Right lung (tissue), 5 donors: Measurements from ENCODE around the gene RNF25. TPM values are rescaled to one million over a fixed set of nuclear protein-coding genes. Genes with fewer than 3 reads are reported as not detected.

Experiments
- DNase-seq, 2 donors: peaks; one replicate each; pipeline ENCODE4 v3.0.0-alpha.2; 2013
- polyA plus RNA-seq, 5 donors: library from polyadenylated mRNA; unstranded; fragments of 120-200 nt; gene quantifications; one replicate each; pipeline versions ENCODE4 v1.2.1 to v1.2.3, GENCODE V29; 2013; ENCODE audit warnings: inconsistent platforms in 1 of 5, low replicate concordance in 1 of 5; ENCODE audit not compliant: insufficient read length in 5 of 5, insufficient read depth in 1 of 5

Gene RNF25
- polyA plus RNA-seq, 5 donors = 37.4 to 43.5 (median 42.1) TPM

- no peak for DNase-seq
Observed at GRCh38 chr2:218631837-218632236, 40.0 kb downstream of the RNF25 start.

DNA sequence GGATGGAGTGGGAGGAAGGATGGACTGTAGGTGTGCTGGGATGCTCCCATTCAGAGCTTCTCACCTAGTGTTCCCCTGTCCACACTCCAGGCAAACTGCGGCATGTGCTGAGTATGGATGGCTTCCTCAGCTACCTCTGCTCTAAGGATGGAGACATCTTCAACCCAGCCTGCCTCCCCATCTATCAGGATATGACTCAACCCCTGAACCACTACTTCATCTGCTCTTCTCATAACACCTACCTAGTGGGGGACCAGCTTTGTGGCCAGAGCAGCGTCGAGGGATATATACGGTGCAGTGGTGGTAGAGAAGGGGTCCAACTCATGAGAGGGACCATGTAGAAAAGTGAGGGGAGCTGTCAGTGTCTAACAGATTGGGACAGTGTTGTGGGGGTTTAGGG, 43.9 kb downstream of the RNF25 start:
- DNase-seq = no peak

- no peak for DNase-seq
Observed at GRCh38 chr2:218626369-218626768, 45.4 kb downstream of the RNF25 start.

DNA sequence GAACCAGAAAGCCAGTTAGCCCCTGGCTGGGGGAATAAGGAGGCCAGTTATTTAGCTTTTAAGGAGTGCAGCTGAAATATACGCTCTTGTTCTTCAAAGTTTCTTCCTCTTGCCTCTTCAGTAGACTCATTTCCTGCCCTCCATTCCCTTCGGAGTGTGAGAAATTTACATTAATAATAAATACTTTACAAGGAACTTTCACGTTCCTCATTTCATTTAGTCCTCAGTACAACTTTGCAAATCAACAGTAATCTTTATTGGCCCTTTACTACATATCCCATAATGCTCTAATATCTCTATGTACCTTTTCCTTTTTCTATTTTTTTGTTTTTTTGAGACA, 48.5 kb downstream of the RNF25 start:
- DNase-seq = no peak

GRCh38 chr2:218622606-218623365, 49.0 kb downstream of the RNF25 start:
- DNase-seq = no peak

- no peak for DNase-seq
Observed at GRCh38 chr2:218621007-218621406, 50.8 kb downstream of the RNF25 start.

DNA sequence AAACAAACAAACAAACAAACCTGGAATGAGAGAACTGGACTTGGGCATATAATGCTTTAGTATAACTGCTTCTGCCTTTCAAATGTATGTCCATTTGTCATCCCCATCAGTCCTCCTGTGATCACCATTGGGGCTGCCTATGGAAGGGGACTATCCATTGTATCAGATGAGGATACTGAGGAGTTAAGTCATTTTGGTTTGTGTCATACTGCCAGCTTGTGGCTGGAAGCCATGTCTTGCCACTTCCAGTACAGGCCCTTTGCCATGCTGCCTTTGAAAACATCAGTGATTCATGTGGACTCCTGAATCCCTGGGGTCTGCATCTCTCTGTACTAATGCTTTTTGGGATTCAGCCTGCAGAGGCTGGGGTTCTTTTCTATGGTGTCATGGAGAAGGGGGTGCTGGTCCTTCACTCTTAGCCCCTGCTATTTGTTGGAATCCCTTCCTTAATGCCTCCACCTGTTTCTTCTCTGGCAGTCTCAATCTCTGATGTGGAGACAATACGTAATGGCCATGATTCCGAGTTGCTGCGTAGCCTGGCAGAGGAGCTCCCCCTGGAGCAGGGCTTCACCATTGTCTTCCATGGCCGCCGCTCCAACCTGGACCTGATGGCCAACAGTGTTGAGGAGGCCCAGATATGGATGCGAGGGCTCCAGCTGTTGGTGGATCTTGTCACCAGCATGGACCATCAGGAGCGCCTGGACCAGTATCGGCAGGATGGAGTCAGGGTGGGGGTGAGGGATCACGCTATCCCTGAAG, 53.5 kb downstream of the RNF25 start:
- DNase-seq = no peak

DNA sequence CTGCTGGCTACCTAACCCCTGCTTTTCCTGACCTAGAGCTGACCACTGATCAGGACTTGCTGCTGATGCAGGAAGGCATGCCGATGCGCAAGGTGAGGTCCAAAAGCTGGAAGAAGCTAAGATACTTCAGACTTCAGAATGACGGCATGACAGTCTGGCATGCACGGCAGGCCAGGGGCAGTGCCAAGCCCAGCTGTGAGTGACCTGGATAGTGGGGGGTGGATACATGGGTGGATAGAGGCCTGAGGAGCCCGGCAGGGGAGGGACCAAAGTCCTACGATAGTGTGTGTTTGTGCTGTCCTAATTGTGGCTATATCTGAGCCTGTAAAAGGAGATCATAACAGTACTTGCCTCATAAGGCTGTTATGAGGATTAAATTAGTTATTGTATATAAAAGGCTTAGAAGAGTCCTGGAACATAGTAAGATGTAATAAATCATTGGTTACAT, 55.9 kb downstream of the RNF25 start:
- no peak for DNase-seq

Other genes starting within 250 kb of the RNF25 start
- 10 to 100 TPM; 10.5 to 20.1 (median 17.7) TPM for gene USP37, start 103.7 kb downstream of the RNF25 start, polyA plus RNA-seq
- gene CNOT9, start 103.2 kb downstream of the RNF25 start, polyA plus RNA-seq = 10 to 100 TPM; 50.4 to 69.1 (median 59.1) TPM
- gene PLCD4, start 64.1 kb downstream of the RNF25 start, polyA plus RNA-seq = 10 to 100 TPM in 2 of 5 donors, 1 to 10 TPM in 3; 8.8 to 11.3 (median 9.9) TPM
- 10 to 100 TPM; 14.2 to 18.9 (median 16.6) TPM for gene ZNF142, start 12.4 kb downstream of the RNF25 start, polyA plus RNA-seq
- 10 to 100 TPM; 53.6 to 58.4 (median 55.1) TPM for gene BCS1L, start 12.3 kb downstream of the RNF25 start, polyA plus RNA-seq
- 100 to 1,000 TPM in 2 of 5 donors, 10 to 100 TPM in 3; 75.6 to 115 (median 88.2) TPM for gene STK36, start 84 bp upstream of the RNF25 start, polyA plus RNA-seq
- gene TTLL4, start 38.8 kb upstream of the RNF25 start, polyA plus RNA-seq = 10 to 100 TPM; 31.0 to 48.5 (median 38.9) TPM
- 10 to 100 TPM; 22.7 to 32.0 (median 30.3) TPM for gene CYP27A1, start 110.1 kb upstream of the RNF25 start, polyA plus RNA-seq
- under 1 TPM in 2 of 5 donors, not detected in 3; 0.18 to 0.76 TPM for gene PRKAG3, start 159.8 kb upstream of the RNF25 start, polyA plus RNA-seq
- gene WNT6, start 187.8 kb upstream of the RNF25 start, polyA plus RNA-seq = under 1 TPM in 1 of 5 donors, not detected in 4; 0.10 TPM
- under 1 TPM in 4 of 5 donors, not detected in 1; 0.15 to 0.36 (median 0.25) TPM for gene WNT10A, start 208.8 kb upstream of the RNF25 start, polyA plus RNA-seq